GM18508 (cell line): Measurements from ENCODE around the gene OSCAR.

Experiments
- ATAC-seq: cut with Tn5 transposase; IDR thresholded peaks from one replicate; pipeline ENCODE4 v1.9.1; 2021; ENCODE audit warnings: moderate number of reproducible peaks; ENCODE audit not compliant: insufficient read depth, unreplicated experiment

The OSCAR gene, protein sequence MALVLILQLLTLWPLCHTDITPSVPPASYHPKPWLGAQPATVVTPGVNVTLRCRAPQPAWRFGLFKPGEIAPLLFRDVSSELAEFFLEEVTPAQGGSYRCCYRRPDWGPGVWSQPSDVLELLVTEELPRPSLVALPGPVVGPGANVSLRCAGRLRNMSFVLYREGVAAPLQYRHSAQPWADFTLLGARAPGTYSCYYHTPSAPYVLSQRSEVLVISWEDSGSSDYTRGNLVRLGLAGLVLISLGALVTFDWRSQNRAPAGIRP

GRCh38 chr19:54100561-54100960, at the start of gene OSCAR:
OSCAR (minus strand) TSS chr19:54100803; CDS start chr19:54100792, 11 bp downstream.
- no peak for ATAC-seq

DNA sequence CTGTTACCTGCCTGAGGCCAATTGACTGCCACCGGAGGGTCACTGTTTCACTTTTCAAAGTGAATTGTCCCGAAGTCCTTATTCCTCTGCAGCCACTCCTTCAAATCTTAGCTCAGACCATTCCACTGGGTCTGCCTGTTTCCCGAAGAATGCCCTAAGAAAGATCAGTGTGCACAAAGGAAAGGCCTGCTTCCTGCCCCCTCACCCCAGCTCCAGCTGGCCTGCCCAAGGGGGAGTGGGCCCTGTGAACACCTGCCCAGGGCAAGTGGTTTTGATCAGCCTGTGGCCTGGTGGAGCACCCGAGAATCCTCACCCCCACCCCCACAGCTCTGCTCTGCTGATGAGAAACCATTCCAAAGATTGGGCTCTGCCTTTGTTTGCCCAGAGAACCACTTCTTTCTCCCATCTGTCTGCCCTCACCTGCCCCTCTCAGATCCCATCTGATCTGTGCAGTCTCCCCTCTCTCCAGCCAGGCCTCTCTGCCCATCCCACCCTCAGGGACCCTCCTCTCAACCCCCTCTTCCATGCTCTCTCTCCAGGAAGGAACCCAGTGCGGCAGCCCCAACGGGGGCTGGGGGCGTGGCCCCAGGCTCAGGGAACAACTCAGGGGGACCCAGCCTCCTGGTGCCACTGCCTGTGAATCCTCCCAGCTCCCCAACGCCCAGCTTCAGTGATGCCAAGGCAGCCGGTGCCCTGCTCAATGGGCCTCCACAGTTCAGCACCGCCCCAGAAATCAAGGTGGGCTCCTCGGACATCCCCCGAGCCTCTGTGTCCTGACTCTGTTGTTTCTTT, 48.6 kb upstream of the OSCAR start:
- ATAC-seq = no peak

- ATAC-seq = no peak
Measured at GRCh38 chr19:54148158-54148557, 47.6 kb upstream of the OSCAR start.

DNA sequence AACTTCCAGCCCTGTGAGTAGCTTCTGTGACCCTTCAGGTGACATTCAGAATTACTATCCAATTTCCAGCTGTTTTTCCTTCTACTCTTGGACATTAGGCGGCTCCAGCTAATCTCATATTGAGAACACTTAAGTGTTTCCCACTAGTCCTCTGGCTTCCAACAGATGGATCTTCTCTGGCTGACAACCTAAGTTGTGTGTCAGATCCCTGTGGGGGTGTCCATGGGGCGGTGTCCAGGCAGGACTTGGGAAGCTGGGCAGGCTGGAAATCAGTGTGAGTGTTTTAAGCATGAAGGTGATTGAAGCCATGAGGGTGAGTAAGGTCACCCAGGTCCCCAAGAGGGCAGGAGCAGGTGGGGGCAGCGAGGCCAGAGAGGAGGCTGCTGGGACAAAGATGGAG, 47.1 kb upstream of the OSCAR start:
- ATAC-seq = no peak

DNA sequence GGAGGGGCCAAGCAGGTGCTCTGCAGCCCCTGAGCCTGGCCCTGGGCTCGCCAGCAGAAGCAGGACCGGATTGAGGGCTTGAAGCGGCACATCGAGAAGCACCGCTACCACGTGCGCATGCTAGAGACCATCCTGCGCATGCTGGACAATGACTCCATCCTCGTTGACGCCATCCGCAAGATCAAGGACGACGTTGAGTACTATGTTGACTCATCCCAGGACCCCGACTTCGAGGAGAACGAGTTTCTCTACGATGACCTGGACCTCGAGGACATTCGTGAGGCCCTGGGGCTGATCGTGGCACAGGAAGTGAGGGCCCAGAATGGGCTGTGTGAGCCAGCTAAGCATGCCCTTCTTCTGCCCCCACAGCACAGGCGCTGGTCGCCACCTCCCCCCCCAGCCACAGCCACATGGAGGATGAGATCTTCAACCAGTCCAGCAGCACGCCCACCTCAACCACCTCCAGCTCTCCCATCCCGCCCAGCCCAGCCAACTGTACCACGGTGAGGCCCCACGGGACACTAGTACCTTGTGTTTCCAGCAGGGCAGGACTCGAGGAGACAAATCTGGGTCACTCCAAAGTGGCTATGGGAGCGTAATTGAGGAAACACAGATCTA, 45.0 kb upstream of the OSCAR start:
- ATAC-seq = no peak

GRCh38 chr19:54142166-54142780, 41.7 kb upstream of the OSCAR start:
- ATAC-seq = no peak

- no peak for ATAC-seq
Measured at GRCh38 chr19:54141356-54141755, 40.8 kb upstream of the OSCAR start.

- no peak for ATAC-seq
Measured at GRCh38 chr19:54138489-54139256, 38.1 kb upstream of the OSCAR start.

GRCh38 chr19:54137699-54138488, 37.3 kb upstream of the OSCAR start, which contains the start of gene CNOT3:
CNOT3 (plus strand) TSS chr19:54137762; CDS start chr19:54142979, 5,217 bp downstream.
- no peak for ATAC-seq

DNA sequence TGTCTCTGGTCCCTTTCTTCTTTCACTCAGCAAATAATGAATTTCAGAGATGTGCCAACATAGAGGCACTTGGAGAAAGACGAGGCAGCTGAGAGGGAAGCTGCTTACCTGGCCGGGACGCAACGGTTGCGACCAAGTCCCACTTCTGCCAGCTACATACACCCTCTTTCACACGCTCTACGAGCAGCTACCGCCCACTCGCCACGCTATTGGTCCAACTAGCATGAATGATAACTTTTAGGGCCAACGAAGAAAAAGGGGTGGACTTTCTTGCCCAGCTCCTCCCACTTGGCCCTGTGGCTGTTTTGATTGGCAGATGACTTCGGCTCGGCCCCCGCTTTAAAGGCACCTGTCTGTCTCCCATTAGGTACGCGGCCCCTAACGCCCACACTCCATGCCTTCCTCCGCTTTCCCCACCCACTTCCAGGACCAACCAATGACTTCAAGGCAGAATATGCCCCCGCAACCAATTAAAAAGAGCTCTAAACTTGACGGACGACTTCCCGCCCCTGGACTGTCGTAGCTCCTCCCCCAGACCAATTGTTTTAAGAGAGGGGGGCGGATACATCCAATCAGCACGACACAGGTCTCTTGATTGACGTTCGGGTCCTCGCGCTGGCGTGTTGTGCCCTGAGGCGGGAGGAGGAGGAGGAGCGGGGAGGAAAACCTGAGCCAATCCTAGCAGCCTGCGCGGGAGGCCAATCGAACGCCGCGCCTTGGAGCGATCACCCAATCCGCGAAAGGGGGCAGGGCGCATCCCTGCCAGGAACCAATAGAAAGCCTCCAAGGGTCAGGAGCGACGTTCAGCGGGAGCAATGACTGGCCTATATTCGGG, 36.5 kb upstream of the OSCAR start:
- ATAC-seq = peak; percentile 68

- ATAC-seq = no peak
Measured at GRCh38 chr19:54136086-54136863, 35.7 kb upstream of the OSCAR start.

DNA sequence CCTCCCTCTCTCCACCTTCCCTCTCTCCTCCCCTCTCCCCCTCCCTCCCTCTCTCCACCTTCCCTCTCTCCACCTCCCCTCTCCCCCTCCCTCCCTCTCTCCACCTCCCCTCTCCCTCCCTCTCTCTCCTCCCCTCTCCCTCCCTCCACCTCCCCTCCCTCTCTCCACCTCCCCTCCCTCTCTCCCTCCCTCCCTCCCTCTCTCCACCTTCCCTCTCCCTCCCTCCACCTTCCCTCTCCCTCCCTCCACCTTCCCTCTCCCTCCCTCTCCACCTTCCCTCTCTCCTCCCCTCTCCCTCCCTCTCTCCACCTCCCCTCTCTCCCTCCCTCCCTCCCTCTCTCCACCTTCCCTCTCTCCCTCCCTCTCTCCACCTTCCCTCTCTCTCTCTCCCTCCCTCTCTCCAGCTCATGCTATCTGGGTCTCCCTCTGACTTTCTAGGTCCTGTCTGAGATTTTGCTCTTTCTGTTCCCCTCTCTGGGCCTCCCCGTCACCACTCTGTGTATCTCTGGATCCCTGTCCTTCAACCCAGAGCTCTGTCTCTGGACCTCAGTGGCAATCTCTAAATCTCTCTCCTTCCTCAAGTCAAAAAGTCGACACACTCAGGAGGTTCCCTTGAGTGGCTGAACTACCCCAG, 33.5 kb upstream of the OSCAR start:
- no peak for ATAC-seq

DNA sequence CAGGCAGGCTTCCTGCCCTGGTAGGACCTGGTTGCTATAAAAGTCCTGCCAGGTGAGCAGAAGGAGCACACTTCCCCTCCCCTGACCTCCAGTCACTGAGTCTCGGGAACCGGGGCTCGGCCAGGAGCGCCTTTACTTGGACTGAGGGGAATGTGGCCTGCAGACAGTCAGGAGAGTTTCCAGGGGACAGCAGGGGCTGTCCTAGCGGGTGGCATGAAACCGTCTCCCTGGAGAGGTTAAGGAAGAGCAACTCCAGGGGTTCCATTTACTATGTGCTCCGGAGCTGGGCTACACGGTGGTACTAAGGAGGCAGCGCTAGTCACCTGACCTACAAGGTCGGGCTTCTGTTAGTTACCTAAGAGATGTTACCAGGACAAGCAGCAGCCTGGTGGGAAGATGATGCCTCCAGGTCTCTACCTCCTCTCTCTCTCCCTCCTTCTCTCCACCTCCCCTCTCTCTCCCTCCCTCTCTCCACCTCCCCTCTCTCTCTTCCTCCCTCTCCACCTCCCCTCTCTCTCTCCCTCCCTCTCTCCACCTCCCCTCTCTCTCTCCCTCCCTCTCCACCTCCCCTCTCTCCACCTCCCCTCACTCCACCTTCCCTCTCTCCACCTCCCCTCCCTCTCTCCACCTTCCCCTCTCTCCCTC, 32.8 kb upstream of the OSCAR start:
- ATAC-seq = no peak

DNA sequence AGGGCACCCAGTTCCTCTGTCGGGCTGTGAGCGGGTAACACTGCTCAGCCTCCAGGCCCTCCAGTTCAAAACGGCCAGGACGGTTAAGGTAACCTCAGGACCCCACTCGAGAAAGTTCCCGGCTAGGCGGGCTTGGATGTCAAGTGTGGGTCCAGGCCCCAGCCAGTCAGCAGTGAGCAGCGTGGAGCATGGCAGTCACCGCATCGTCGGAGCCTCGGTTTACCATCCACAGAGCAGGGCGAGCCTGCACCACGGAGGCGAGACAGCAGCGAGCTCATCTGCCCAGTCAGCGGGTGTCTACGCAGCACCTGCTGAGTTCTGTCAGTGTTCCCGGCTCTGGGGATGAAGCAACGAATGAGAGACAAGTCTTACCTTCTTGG, 29.0 kb upstream of the OSCAR start:
- no peak for ATAC-seq

DNA sequence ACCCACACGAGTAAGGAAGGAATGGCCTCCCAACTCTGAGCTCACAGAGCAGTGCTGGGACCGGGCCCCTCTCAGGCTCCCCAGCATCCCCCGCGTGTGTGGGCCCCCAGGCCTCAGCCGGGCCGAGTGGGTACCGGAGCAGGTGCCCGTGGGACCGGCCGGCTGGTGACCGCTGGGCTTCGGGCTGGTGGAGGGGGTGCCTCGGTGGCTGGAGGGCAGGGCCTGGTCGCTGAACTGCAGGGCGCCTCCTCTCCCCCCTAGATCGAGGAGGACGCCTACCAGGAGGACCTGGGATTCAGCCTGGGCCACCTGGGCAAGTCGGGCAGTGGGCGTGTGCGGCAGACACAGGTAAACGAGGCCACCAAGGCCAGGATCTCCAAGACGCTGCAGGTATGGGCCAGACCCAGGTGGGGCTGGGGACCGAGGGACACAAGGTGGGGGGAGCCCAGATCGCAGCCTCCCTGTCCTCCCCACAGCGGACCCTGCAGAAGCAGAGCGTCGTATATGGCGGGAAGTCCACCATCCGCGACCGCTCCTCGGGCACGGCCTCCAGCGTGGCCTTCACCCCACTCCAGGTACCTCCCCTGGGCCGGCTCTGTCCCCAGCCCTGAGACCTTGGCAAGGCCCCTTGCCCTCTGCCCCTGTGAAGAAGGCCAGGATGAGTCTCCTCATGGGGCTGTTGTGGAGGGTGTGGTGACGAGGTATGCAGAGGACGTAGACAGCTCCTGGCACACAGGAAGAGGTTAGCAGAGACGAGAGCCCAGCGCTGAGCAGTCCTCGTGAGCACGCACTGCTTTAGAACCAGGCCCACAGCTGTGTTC, 28.4 kb upstream of the OSCAR start:
- no peak for ATAC-seq

GRCh38 chr19:54128441-54128725, 27.8 kb upstream of the OSCAR start:
- ATAC-seq = no peak
